Esophagus muscularis mucosa (tissue), 4 donors: ENCODE results near the gene RPL41.

Experiments
- CTCF ChIP-seq, 3 experiments: fragments of 200-600 bp in 2 of 3; fragments of 450-650 bp in 1 of 3; sonication (generic) in 2 of 3; IDR thresholded peaks; one replicate each; pipeline ENCODE4 v1.5.1; 2017 to 2019; ENCODE audit warnings: antibody characterized with exemption in 3 of 3, mild to moderate bottlenecking in 2 of 3, moderate library complexity in 1 of 3
- EP300 ChIP-seq: sonication (generic); formaldehyde crosslinking; IDR thresholded peaks from one replicate; pipeline ENCODE4 v1.6.1; 2017; ENCODE audit warnings: antibody characterized with exemption
- POLR2A ChIP-seq: fragments of 450-650 bp; IDR thresholded peaks from one replicate; pipeline ENCODE4 v1.6.1; 2017; ENCODE audit warnings: antibody characterized with exemption, moderate library complexity, mild to moderate bottlenecking, low read depth
- POLR2AphosphoS5 ChIP-seq, 2 donors: sonication (generic); formaldehyde crosslinking; IDR thresholded peaks; one replicate each; pipeline ENCODE4 v1.6.1; 2017; ENCODE audit warnings: antibody characterized with exemption in 2 of 2

- TF ChIP-seq POLR2A (no peak), CTCF (IDR thresholded peaks at IDR 0.05) (no peak), EP300 (no peak), POLR2AphosphoS5 (IDR thresholded peaks at IDR 0.05) (no peak)
These were observed 21.6 kb downstream of the RPL41 start for GRCh38 chr12:56137853-56138571.
